ENCODE data around the gene DSC3.

The DSC3 gene

GRCh38 chr18:31045599-31045998, 3.1 kb upstream of the DSC3 start:
- no peak for TF ChIP-seq CTCF (IDR thresholded peaks at IDR 0.05; ENCODE audit: low read depth, low read length, missing control alignments)
- no peak overlapping the region for H3K4me3 ChIP-seq (ENCODE audit: low read depth, low read length)
- in situ Hi-C loops (cut with HindIII; ENCODE audit: low sequenced_read_pairs), result no loop called here
- no peak for DNase-seq (ENCODE audit: low read depth)

GRCh38 chr18:31044926-31045325, 2.4 kb upstream of the DSC3 start:
- in situ Hi-C loops (cut with HindIII; ENCODE audit: low sequenced_read_pairs), result no loop called here
- DNase-seq (ENCODE audit: low read depth), result no peak

GRCh38 chr18:31043709-31044108, 1.2 kb upstream of the DSC3 start:
- in situ Hi-C loops (cut with HindIII; ENCODE audit: low sequenced_read_pairs), result no loop called here
- DNase-seq (ENCODE audit: low read depth), result no peak
- H3K4me3 ChIP-seq (ENCODE audit: low read depth, low read length), result no peak overlapping the region
- TF ChIP-seq CTCF (IDR thresholded peaks at IDR 0.05; ENCODE audit: low read depth, low read length, missing control alignments), result no peak

More at GRCh38 chr18:31044926-31045325, 2.4 kb upstream of the DSC3 start:
- H3K4me3 ChIP-seq (ENCODE audit: low read depth, low read length), result no peak overlapping the region
- no peak for TF ChIP-seq CTCF (IDR thresholded peaks at IDR 0.05; ENCODE audit: low read depth, low read length, missing control alignments)

GRCh38 chr18:31042084-31042405, 497 bp downstream of the DSC3 start:
- no peak for TF ChIP-seq CTCF (IDR thresholded peaks at IDR 0.05; ENCODE audit: low read depth, low read length, missing control alignments)
- DNase-seq (ENCODE audit: low read depth), result no peak
- H3K4me3 ChIP-seq (ENCODE audit: low read depth, low read length), result peak overlapping the region; percentile 39
- in situ Hi-C loops (cut with HindIII; ENCODE audit: low sequenced_read_pairs), result no loop called here

GRCh38 chr18:31041271-31042083, 1.1 kb downstream of the DSC3 start:
- H3K4me3 ChIP-seq (ENCODE audit: low read depth, low read length), result peak overlapping the region; percentile 39
- in situ Hi-C loops (cut with HindIII; ENCODE audit: low sequenced_read_pairs), result no loop called here
- DNase-seq (ENCODE audit: low read depth), result no peak
- no peak for TF ChIP-seq CTCF (IDR thresholded peaks at IDR 0.05; ENCODE audit: low read depth, low read length, missing control alignments)

- no peak for DNase-seq (ENCODE audit: low read depth)
- in situ Hi-C loops (cut with HindIII; ENCODE audit: low sequenced_read_pairs), result no loop called here
- H3K4me3 ChIP-seq (ENCODE audit: low read depth, low read length), result peak overlapping the region; percentile 39
- TF ChIP-seq CTCF (IDR thresholded peaks at IDR 0.05; ENCODE audit: low read depth, low read length, missing control alignments), result no peak
Measured at GRCh38 chr18:31040686-31041270, 1.8 kb downstream of the DSC3 start.
